HEK293T (cell line): ENCODE data around the gene LYRM4.

Experiments
- CTCF ChIA-PET: fragments of 350-600 bp; formaldehyde crosslinking; extraction: SDS; loops from one replicate; lab custom pipeline; 2021; ENCODE audit warnings: antibody characterized with exemption, inconsistent platforms; lab: Yijun Ruan, JAX
- POLR2A ChIA-PET: fragments of 350-600 bp; formaldehyde crosslinking; extraction: SDS; loops from one replicate; lab custom pipeline; 2020; ENCODE audit warnings: antibody characterized with exemption, inconsistent platforms; lab: Yijun Ruan, JAX
- DNase-seq: peaks from one replicate; pipeline ENCODE4 v3.0.0; 2012; ENCODE audit warnings: mixed read lengths; ENCODE audit errors: extremely low spot score
- ARNT ChIP-seq: fragments of 450-650 bp; IDR thresholded peaks from 2 replicates; pipeline ENCODE4 v1.6.1; 2017; ENCODE audit warnings: mild to moderate bottlenecking
- BHLHE40 ChIP-seq: fragments of 450-650 bp; IDR thresholded peaks from 2 replicates; pipeline ENCODE4 v1.6.1; 2016; ENCODE audit warnings: mild to moderate bottlenecking, moderate library complexity, borderline replicate concordance
- CTBP1 ChIP-seq: fragments of 450-650 bp; IDR thresholded peaks from 2 replicates; pipeline ENCODE4 v1.6.1; 2016; ENCODE audit warnings: borderline replicate concordance
- ELF4 ChIP-seq: fragments of 450-650 bp; IDR thresholded peaks from 2 replicates; pipeline ENCODE4 v1.6.1; 2017; ENCODE audit warnings: antibody characterized with exemption
- FOXA1 ChIP-seq: fragments of 450-650 bp; IDR thresholded peaks from 2 replicates; pipeline ENCODE4 v1.6.1; 2016; ENCODE audit warnings: mild to moderate bottlenecking
- FOXK2 ChIP-seq: fragments of 450-650 bp; IDR thresholded peaks from 2 replicates; pipeline ENCODE4 v1.6.1; 2016; ENCODE audit warnings: mild to moderate bottlenecking
- FOXM1 ChIP-seq: fragments of 450-650 bp; IDR thresholded peaks from 2 replicates; pipeline ENCODE4 v1.6.1; 2017; ENCODE audit warnings: mild to moderate bottlenecking, borderline replicate concordance
- HDGF ChIP-seq: fragments of 450-650 bp; IDR thresholded peaks from 2 replicates; pipeline ENCODE4 v1.6.1; 2017; ENCODE audit warnings: antibody characterized with exemption, borderline replicate concordance
- L3MBTL2 ChIP-seq: fragments of 450-650 bp; conservative IDR thresholded peaks from 2 replicates; pipeline ENCODE4 v1.6.1; 2016; ENCODE audit warnings: mild to moderate bottlenecking
- LEF1 ChIP-seq: fragments of 450-650 bp; IDR thresholded peaks from 2 replicates; pipeline ENCODE4 v1.6.1; 2017; ENCODE audit warnings: mild to moderate bottlenecking, borderline replicate concordance
- NFRKB ChIP-seq: fragments of 450-650 bp; IDR thresholded peaks from 2 replicates; pipeline ENCODE4 v1.6.1; 2016; ENCODE audit warnings: mild to moderate bottlenecking, moderate library complexity
- PKNOX1 ChIP-seq: fragments of 450-650 bp; IDR thresholded peaks from 2 replicates; pipeline ENCODE4 v1.6.1; 2016
- SP1 ChIP-seq: fragments of 450-650 bp; IDR thresholded peaks from 2 replicates; pipeline ENCODE4 v1.6.1; 2017
- SUZ12 ChIP-seq: fragments of 450-650 bp; IDR thresholded peaks from 2 replicates; pipeline ENCODE4 v1.6.1; 2016; ENCODE audit warnings: mild to moderate bottlenecking
- TARDBP ChIP-seq: fragments of 450-650 bp; IDR thresholded peaks from 2 replicates; pipeline ENCODE4 v1.6.1; 2016
- ZNF384 ChIP-seq: fragments of 450-650 bp; IDR thresholded peaks from 2 replicates; pipeline ENCODE4 v1.6.1; 2016

Gene LYRM4

GRCh38 chr6:5250911-5251310 lies 9.8 kb downstream of the LYRM4 start:
- ChIA-PET POLR2A (no interaction called here), CTCF (no interaction called here)
- TF ChIP-seq FOXM1 (no peak), ELF4 (no peak), NFRKB (no peak), SUZ12 (no peak), CTBP1 (no peak), PKNOX1 (no peak), ARNT (no peak), TARDBP (no peak), SP1 (no peak), L3MBTL2 (no peak), ZNF384 (no peak), FOXA1 (no peak), FOXK2 (no peak), BHLHE40 (no peak), HDGF (no peak), LEF1 (no peak)
- DNase-seq: no peak

GRCh38 chr6:5250451-5250850 lies 10.3 kb downstream of the LYRM4 start:
- CTCF ChIA-PET: no interaction called here
- no peak for DNase-seq
- TF ChIP-seq NFRKB (no peak), HDGF (no peak), FOXK2 (no peak), FOXA1 (no peak), TARDBP (no peak)
- POLR2A ChIA-PET: no interaction called here

- CTCF ChIA-PET: no interaction called here
- POLR2A ChIA-PET: no interaction called here
- TF ChIP-seq FOXK2 (no peak), TARDBP (no peak), FOXM1 (no peak), SP1 (no peak), ARNT (no peak), BHLHE40 (no peak), ZNF384 (no peak), NFRKB (no peak), HDGF (no peak), LEF1 (no peak), FOXA1 (no peak), CTBP1 (no peak), PKNOX1 (no peak), SUZ12 (no peak)
- no peak for DNase-seq
Observed at GRCh38 chr6:5249451-5250122, 11.2 kb downstream of the LYRM4 start.

- TF ChIP-seq HDGF (no peak), TARDBP (no peak), FOXK2 (no peak), SUZ12 (no peak), BHLHE40 (no peak), L3MBTL2 (no peak), NFRKB (no peak), FOXM1 (no peak), LEF1 (no peak), ZNF384 (no peak), ARNT (no peak), FOXA1 (no peak), CTBP1 (no peak)
- POLR2A ChIA-PET: no interaction called here
- no peak for DNase-seq
- CTCF ChIA-PET: no interaction called here
Observed at GRCh38 chr6:5248302-5249098, 12.2 kb downstream of the LYRM4 start.

GRCh38 chr6:5247201-5247600 lies 13.5 kb downstream of the LYRM4 start:
- TF ChIP-seq L3MBTL2 (no peak), BHLHE40 (no peak)
- CTCF ChIA-PET: no interaction called here
- POLR2A ChIA-PET: no interaction called here
- no peak for DNase-seq

GRCh38 chr6:5246141-5247097 lies 14.3 kb downstream of the LYRM4 start:
- TF ChIP-seq BHLHE40: no peak
- no peak for TF ChIP-seq FOXM1
- no peak for TF ChIP-seq HDGF
- TF ChIP-seq LEF1: no peak
- TF ChIP-seq NFRKB: no peak
- TF ChIP-seq TARDBP: no peak
- no peak for TF ChIP-seq SP1
- TF ChIP-seq ZNF384: no peak
- TF ChIP-seq SUZ12: no peak
- TF ChIP-seq CTBP1: no peak
- TF ChIP-seq FOXK2: no peak
- no peak for TF ChIP-seq L3MBTL2
- TF ChIP-seq FOXA1: no peak
- TF ChIP-seq ARNT: no peak
- no peak for TF ChIP-seq PKNOX1
- no peak for TF ChIP-seq ELF4
- POLR2A ChIA-PET: interaction anchor here (0.6 kb wide), 1 partner anchor 25 kb away, joined by 4 read pairs; no protein-coding TSS in a partner anchor
- DNase-seq: no peak
- CTCF ChIA-PET: no interaction called here
